Measurements from ENCODE around the gene COX8C. TPM values are rescaled to one million over a fixed set of nuclear protein-coding genes. Genes with fewer than 3 reads are reported as not detected.
"Not testable (repeated sequence)": the region's sequence is repeated elsewhere in the genome, so short reads cannot be mapped to it uniquely, and the experiment has no call there.

COX8C gene
- total RNA-seq, 2 donors from 2014 or later, result not detected

- no peak for TF ChIP-seq POLR2A (IDR thresholded peaks at IDR 0.05)
- TF ChIP-seq, protein P1, sequence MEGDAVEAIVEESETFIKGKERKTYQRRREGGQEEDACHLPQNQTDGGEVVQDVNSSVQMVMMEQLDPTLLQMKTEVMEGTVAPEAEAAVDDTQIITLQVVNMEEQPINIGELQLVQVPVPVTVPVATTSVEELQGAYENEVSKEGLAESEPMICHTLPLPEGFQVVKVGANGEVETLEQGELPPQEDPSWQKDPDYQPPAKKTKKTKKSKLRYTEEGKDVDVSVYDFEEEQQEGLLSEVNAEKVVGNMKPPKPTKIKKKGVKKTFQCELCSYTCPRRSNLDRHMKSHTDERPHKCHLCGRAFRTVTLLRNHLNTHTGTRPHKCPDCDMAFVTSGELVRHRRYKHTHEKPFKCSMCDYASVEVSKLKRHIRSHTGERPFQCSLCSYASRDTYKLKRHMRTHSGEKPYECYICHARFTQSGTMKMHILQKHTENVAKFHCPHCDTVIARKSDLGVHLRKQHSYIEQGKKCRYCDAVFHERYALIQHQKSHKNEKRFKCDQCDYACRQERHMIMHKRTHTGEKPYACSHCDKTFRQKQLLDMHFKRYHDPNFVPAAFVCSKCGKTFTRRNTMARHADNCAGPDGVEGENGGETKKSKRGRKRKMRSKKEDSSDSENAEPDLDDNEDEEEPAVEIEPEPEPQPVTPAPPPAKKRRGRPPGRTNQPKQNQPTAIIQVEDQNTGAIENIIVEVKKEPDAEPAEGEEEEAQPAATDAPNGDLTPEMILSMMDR (IDR thresholded peaks at IDR 0.05), result no peak
- no peaks in the 10 kb centered on the region for H3K27me3 ChIP-seq
- no peak overlapping the region for H3K4me3 ChIP-seq
- no peaks in the 10 kb centered on the region for H3K4me1 ChIP-seq
- ATAC-seq (no peak), DNase-seq (no peak)
- no peaks in the 10 kb centered on the region for H3K36me3 ChIP-seq (replicated peaks in 1 of 2; ENCODE audit: insufficient read depth in 1 of 2, low read depth in 2 of 2)
- H3K9me3 ChIP-seq, result no peaks in the 10 kb centered on the region
- H3K27ac ChIP-seq, result no peak overlapping the region
- intact Hi-C loops (cut with DNase I), result no loop called here
- 85 to 93% methylated on average over 5 of the region's 5 CpGs for WGBS, 2 donors
Observed at GRCh38 chr14:93348292-93348691, 1.3 kb downstream of the COX8C start.

DNA sequence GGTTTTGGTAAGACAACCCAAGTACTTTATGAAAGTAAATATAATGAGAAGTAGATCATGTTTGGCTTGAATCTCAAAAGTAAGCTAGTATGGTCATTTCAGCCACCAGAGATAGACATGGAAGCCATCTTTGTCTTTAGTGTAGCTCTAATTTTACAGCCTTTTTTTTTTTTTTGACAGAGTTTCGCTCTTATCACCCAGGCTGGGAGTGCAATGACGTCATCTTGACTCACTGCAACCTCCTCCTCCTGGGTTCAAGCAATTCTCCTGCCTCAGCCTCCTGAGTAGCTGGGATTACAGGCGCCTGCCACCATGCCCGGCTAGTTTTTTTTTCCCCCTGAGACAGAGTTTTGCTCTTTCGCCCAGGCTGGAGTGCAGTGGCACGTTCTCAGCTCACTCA, 7.9 kb downstream of the COX8C start:
- H3K4me1 ChIP-seq; H3K9me3 ChIP-seq; ATAC-seq; DNase-seq; H3K27ac ChIP-seq; H3K27me3 ChIP-seq; H3K36me3 ChIP-seq (replicated peaks in 1 of 2; ENCODE audit: insufficient read depth in 1 of 2, low read depth in 2 of 2); H3K4me3 ChIP-seq; intact Hi-C loops (cut with DNase I): not testable (repeated sequence)
- WGBS, 2 donors, result 89 to 91% methylated on average over 6 of the region's 6 CpGs

DNA sequence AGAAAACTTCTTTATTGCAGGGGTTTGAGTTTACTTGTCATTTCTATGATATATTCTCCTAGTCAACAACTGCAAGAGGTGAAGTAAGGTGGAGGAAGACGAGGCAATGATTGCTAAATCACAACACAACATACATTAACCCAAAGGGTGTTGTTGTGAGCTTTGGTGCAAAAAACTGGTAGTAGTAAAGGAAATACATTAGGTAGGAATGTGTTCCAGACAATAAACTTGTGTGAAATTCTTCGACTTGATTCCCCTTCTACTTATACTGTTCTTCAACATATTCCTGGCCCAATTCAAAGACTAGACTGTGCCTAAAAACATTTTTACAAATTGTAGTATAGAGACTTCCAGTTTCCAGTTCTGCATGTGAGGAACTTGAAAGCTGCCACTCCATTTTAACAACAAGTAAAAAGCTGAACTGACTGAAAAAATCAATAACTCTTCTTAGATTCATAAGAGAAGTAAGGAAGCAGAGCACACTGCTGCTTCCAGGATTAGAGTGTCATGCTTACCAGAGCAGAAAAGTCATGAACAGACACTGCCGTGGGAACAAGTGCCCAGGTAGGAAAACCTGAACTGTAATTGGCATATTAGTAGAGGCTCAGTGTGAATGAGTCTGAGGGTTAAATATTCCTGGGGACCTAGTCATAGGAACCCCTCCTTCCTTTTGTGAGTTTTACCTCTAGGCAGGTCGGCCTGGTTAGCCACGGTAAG, 22.2 kb downstream of the COX8C start:
- H3K27ac ChIP-seq, result no peak overlapping the region
- WGBS, 2 donors, result 53 to 58% methylated on average over 5 of the region's 5 CpGs
- ATAC-seq (no peak), DNase-seq (no peak)
- no peak overlapping the region for H3K4me3 ChIP-seq
- H3K4me1 ChIP-seq, result no peaks in the 10 kb centered on the region
- intact Hi-C loops (cut with DNase I), result no loop called here
- TF ChIP-seq, protein P1 (IDR thresholded peaks at IDR 0.05), result no peak
- no peak for TF ChIP-seq POLR2A (IDR thresholded peaks at IDR 0.05)
- H3K36me3 ChIP-seq (replicated peaks in 1 of 2; ENCODE audit: insufficient read depth in 1 of 2, low read depth in 2 of 2), result no peaks in the 10 kb centered on the region
- no peaks in the 10 kb centered on the region for H3K27me3 ChIP-seq
- no peaks in the 10 kb centered on the region for H3K9me3 ChIP-seq

- Histone ChIP-seq H3K4me3 (no peak overlapping the region), H3K36me3 (replicated peaks in 1 of 2; ENCODE audit: insufficient read depth in 1 of 2, low read depth in 2 of 2) (no peaks in the 10 kb centered on the region), H3K4me1 (no peaks in the 10 kb centered on the region), H3K9me3 (no peaks in the 10 kb centered on the region), H3K27me3 (no peaks in the 10 kb centered on the region), H3K27ac (no peak overlapping the region)
- WGBS, 2 donors, result 67 to 78% methylated on average over 4 of the region's 4 CpGs
- ATAC-seq (no peak), DNase-seq (no peak)
- intact Hi-C loops (cut with DNase I), result no loop called here
- TF ChIP-seq, protein P1 (IDR thresholded peaks at IDR 0.05), result no peak
- no peak for TF ChIP-seq POLR2A (IDR thresholded peaks at IDR 0.05)
Observed at GRCh38 chr14:93369713-93370266, 22.8 kb downstream of the COX8C start.

GRCh38 chr14:93375673-93376156, 28.7 kb downstream of the COX8C start:
- no peak for TF ChIP-seq POLR2A (IDR thresholded peaks at IDR 0.05)
- TF ChIP-seq, protein P1 (IDR thresholded peaks at IDR 0.05), result no peak
- WGBS, 2 donors, result 77 to 86% methylated on average over 6 of the region's 6 CpGs

More at GRCh38 chr14:93375673-93376156, 28.7 kb downstream of the COX8C start:
- Histone ChIP-seq H3K4me3 (no peak overlapping the region), H3K9me3 (no peaks in the 10 kb centered on the region), H3K36me3 (replicated peaks in 1 of 2; ENCODE audit: insufficient read depth in 1 of 2, low read depth in 2 of 2) (no peaks in the 10 kb centered on the region), H3K27ac (no peak overlapping the region), H3K4me1 (no peaks in the 10 kb centered on the region), H3K27me3 (no peaks in the 10 kb centered on the region)
- intact Hi-C loops (cut with DNase I), result no loop called here
- DNase-seq, result no peak
- ATAC-seq, result no peak
